ENCODE measurements around the gene HIVEP3. TPM values are rescaled to one million over a fixed set of nuclear protein-coding genes. Genes with fewer than 3 reads are reported as not detected.

The HIVEP3 gene
- total RNA-seq, 3 donors from 2014 or later = 107 to 117 (median 114) TPM

- ATAC-seq (no peak), DNase-seq (no peak)
- Mint-ChIP-seq H3K4me1 (ENCODE audit: low read depth) (peaks cover 76% of the 10 kb centered on the region), H3K4me3 (no peak overlapping the region), H3K9me3 (no peaks in the 10 kb centered on the region), H3K27me3 (ENCODE audit: low read depth) (no peaks in the 10 kb centered on the region), H3K36me3 (ENCODE audit: insufficient read depth) (no peaks in the 10 kb centered on the region)
Measured at GRCh38 chr1:41749991-41750745, 168.6 kb downstream of the HIVEP3 start.

GRCh38 chr1:41745022-41745421 lies 173.7 kb downstream of the HIVEP3 start:
- DNase-seq (no peak), ATAC-seq (no peak)
- peaks cover 2% of the 10 kb centered on the region for H3K36me3 Mint-ChIP-seq (ENCODE audit: insufficient read depth)
- H3K4me3 Mint-ChIP-seq = no peak overlapping the region
- H3K9me3 Mint-ChIP-seq = no peaks in the 10 kb centered on the region
- no peaks in the 10 kb centered on the region for H3K27me3 Mint-ChIP-seq (ENCODE audit: low read depth)
- peaks cover 78% of the 10 kb centered on the region for H3K4me1 Mint-ChIP-seq (ENCODE audit: low read depth)

DNA sequence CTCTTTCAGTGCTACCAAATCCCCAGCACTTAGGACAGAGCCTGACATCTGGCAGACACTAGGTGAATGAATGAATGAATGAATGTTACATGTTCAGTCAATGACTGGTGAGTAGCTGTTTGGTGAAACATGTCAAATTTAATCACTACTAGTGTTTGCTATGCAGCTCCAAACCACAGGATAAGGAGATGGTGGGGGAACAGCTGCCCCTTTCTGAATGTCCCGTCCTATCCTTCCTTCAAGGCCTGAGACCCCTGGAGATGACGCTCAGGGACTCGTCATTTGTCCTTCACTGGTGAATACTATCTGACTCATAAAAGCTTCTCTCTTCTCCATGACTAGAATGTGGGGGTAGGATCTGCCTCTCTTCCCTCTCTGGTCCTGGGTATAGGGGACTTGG lies 175.4 kb downstream of the HIVEP3 start:
- H3K27me3 Mint-ChIP-seq (ENCODE audit: low read depth) = no peaks in the 10 kb centered on the region
- DNase-seq (no peak), ATAC-seq (peak in 1 of 2 donors; percentile 6)
- H3K9me3 Mint-ChIP-seq = no peaks in the 10 kb centered on the region
- peaks cover 82% of the 10 kb centered on the region for H3K4me1 Mint-ChIP-seq (ENCODE audit: low read depth)
- peak overlapping the region; percentile 48 for H3K4me3 Mint-ChIP-seq
- peaks cover 2% of the 10 kb centered on the region for H3K36me3 Mint-ChIP-seq (ENCODE audit: insufficient read depth)

DNA sequence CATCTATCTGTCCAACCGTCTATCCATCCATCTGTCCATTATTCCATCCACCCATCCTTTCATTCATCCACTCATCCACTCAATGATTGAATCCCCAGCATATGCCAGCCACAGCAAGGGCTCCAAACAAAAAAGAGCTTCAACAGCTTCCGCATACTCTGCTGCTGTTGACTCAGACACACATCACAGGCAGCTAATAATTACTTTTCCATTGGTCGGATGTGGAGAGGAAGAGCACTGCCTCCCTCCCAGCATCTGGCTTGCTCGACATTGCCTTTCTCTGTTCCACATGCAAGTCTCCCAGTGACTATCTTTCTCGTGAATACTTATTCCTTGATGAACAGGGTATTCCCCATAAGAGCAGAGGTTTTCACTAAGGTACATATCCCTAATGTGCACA lies 176.5 kb downstream of the HIVEP3 start:
- H3K36me3 Mint-ChIP-seq (ENCODE audit: insufficient read depth) = peaks cover 2% of the 10 kb centered on the region
- DNase-seq = no peak

GRCh38 chr1:41741244-41741643 lies 177.5 kb downstream of the HIVEP3 start:
- H3K36me3 Mint-ChIP-seq (ENCODE audit: insufficient read depth) = peaks cover 2% of the 10 kb centered on the region
- H3K27me3 Mint-ChIP-seq (ENCODE audit: low read depth) = no peaks in the 10 kb centered on the region
- H3K4me3 Mint-ChIP-seq = no peak overlapping the region
- DNase-seq = peak; percentile 27
- H3K4me1 Mint-ChIP-seq (ENCODE audit: low read depth) = peaks cover 95% of the 10 kb centered on the region
- H3K9me3 Mint-ChIP-seq = no peaks in the 10 kb centered on the region
- peak; percentile 16 to 21 for ATAC-seq

More for the DNA sequence above, 176.5 kb downstream of the HIVEP3 start:
- no peak for ATAC-seq
- Mint-ChIP-seq H3K9me3 (no peaks in the 10 kb centered on the region), H3K4me1 (ENCODE audit: low read depth) (peaks cover 92% of the 10 kb centered on the region), H3K4me3 (peak overlapping the region; percentile 44), H3K27me3 (ENCODE audit: low read depth) (no peaks in the 10 kb centered on the region)

DNA sequence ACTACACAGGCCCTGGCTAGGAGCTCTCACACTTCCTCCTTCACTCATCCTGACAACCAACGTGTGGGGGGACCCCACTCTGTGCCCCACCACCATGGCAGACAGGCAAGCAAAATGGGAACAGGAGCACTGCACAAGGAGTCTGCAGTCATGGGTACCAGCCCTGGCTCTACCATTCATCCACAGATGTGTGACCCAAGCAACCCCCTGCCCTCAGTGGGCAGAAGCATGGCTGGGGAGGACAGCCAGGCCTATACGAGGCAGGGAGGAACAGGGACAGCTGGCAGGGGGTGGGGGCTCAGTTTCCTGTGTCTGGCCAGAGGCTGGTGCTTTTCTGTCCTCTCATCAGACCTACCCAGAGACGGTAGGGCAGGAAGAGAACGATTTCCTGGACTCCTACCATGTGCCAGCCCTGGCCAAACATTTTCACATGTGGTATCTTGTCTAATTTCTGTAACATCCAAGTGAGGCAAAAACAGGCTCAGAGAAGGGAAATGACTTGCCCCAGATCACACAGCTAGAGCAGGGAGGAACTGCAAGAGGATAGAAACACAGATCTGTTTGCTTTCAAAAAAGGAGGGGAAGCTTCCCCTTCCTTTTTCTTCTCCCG lies 178.0 kb downstream of the HIVEP3 start:
- ATAC-seq = peak; percentile 8 to 9
- Mint-ChIP-seq H3K4me3 (no peak overlapping the region), H3K27me3 (ENCODE audit: low read depth) (no peaks in the 10 kb centered on the region), H3K4me1 (ENCODE audit: low read depth) (peaks cover 90% of the 10 kb centered on the region), H3K36me3 (ENCODE audit: insufficient read depth) (peaks cover 2% of the 10 kb centered on the region), H3K9me3 (no peaks in the 10 kb centered on the region)
- DNase-seq = no peak

GRCh38 chr1:41740058-41740457 lies 178.7 kb downstream of the HIVEP3 start:
- no peaks in the 10 kb centered on the region for H3K27me3 Mint-ChIP-seq (ENCODE audit: low read depth)
- H3K4me3 Mint-ChIP-seq = peak overlapping the region; percentile 74
- peaks cover 90% of the 10 kb centered on the region for H3K4me1 Mint-ChIP-seq (ENCODE audit: low read depth)
- no peaks in the 10 kb centered on the region for H3K9me3 Mint-ChIP-seq
- DNase-seq = no peak
- no peak for ATAC-seq
- peaks cover 2% of the 10 kb centered on the region for H3K36me3 Mint-ChIP-seq (ENCODE audit: insufficient read depth)

DNA sequence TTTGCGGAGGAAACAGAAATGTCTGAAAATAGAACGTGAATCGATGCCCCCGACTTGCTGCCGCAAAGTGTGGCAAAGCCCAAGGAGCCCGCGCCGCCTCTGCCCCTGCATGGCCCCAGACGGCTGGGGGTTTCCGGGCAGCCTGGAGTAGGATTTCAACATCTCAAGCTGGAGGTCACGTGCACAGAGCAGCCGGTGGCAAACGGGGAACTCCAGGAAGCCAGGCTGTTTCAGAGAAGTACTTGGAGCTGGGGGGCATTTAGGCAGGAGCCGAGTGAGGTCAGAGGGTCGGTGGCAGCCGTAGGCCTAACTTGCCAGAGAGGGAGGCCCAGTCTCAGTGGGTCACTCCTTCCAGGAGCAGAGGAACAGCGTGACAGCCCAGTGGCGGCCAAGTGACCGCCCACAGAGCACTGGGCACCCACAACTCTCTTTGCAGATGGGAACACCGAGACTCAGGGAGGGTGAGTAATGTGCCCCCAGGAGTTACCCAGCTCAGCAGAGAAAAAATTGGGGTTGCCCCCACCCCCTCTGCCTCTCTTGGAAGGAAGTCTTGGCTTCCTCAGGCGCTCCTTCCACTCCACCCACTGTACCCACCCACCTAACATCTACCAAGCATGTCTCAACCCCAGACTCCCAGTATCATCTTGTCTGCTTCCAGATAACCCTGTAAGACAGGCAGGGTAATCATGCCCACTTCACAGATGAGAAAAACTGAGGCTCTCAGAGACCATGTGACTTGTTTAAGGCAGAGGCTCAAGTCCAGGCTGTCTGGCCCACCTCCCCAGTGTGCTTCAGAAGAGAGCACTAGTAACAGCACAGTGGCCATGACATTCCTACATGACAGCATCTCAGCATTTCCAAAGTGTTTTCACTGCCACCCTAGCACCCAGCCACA lies 179.4 kb downstream of the HIVEP3 start:
- Mint-ChIP-seq H3K4me1 (ENCODE audit: low read depth) (peaks cover 84% of the 10 kb centered on the region), H3K36me3 (ENCODE audit: insufficient read depth) (no peaks in the 10 kb centered on the region)
- ATAC-seq = peak; percentile 71 to 76

GRCh38 chr1:41738475-41738874 lies 180.2 kb downstream of the HIVEP3 start:
- ATAC-seq (no peak), DNase-seq (no peak)
- H3K4me3 Mint-ChIP-seq = peak overlapping the region; percentile 74

More for the DNA sequence above, 179.4 kb downstream of the HIVEP3 start:
- peak; percentile 70 for DNase-seq
- Mint-ChIP-seq H3K4me3 (peak overlapping the region; percentile 74), H3K27me3 (ENCODE audit: low read depth) (no peaks in the 10 kb centered on the region), H3K9me3 (no peaks in the 10 kb centered on the region)

DNA sequence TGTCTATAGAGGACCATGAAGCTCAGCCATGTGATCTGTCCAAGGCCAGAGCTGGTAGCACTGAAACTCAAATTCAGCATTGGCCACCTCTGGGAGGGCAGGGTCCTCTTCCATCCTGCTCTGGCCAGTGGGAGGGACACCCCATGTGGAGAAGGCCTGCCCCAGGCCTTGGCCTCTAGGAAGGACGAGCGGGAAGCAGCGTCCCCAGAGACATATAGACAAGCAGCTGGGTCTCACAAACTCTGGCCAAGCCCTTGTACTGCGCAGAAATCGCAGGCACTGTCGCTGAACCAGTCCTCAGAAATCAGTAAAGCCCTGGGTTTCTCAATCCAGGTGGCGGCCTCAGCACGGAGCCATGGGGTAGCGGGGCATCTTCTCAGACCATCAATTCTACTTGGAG lies 180.7 kb downstream of the HIVEP3 start:
- Mint-ChIP-seq H3K9me3 (no peaks in the 10 kb centered on the region), H3K36me3 (ENCODE audit: insufficient read depth) (no peaks in the 10 kb centered on the region), H3K4me3 (no peak overlapping the region), H3K4me1 (ENCODE audit: low read depth) (peaks cover 71% of the 10 kb centered on the region), H3K27me3 (ENCODE audit: low read depth) (no peaks in the 10 kb centered on the region)
- no peak for ATAC-seq
- DNase-seq = no peak

More at GRCh38 chr1:41738475-41738874, 180.2 kb downstream of the HIVEP3 start:
- H3K9me3 Mint-ChIP-seq = no peaks in the 10 kb centered on the region
- no peaks in the 10 kb centered on the region for H3K27me3 Mint-ChIP-seq (ENCODE audit: low read depth)
- peaks cover 76% of the 10 kb centered on the region for H3K4me1 Mint-ChIP-seq (ENCODE audit: low read depth)
- H3K36me3 Mint-ChIP-seq (ENCODE audit: insufficient read depth) = no peaks in the 10 kb centered on the region

DNA sequence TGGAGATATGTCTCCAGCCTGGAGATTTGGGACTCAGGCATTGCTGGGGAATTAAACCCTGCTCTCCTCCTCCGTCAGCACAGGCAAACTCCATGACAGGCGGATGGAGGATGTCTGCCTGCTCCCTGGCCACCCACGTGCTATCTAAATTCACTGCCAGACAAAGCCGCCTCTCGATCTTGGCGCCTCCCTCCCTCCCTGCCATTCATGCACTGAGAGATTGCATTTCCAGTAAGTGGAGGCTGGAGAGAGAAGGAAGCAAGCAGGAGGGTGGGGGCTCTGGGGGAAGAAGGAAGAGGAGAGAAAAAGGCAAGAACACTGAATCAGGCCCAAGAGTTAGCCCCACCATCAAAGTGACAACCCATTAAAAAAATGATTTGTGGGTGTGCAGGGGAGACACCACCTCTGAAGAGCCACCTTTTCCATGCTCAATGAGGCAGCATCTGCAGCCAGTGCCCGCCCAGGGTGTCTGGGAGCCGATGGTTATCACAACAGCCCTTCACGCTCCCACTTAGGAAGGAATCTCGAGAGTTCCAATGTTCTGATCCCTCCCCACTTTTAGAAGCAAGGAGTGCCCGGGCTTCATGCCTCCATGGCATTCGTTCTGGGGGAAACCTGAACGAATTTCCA lies 183.0 kb downstream of the HIVEP3 start:
- no peak overlapping the region for H3K4me3 Mint-ChIP-seq
- no peaks in the 10 kb centered on the region for H3K36me3 Mint-ChIP-seq (ENCODE audit: insufficient read depth)
- no peak for ATAC-seq
- no peak for DNase-seq
- H3K27me3 Mint-ChIP-seq (ENCODE audit: low read depth) = no peaks in the 10 kb centered on the region
- no peaks in the 10 kb centered on the region for H3K9me3 Mint-ChIP-seq
- peaks cover 49% of the 10 kb centered on the region for H3K4me1 Mint-ChIP-seq (ENCODE audit: low read depth)

DNA sequence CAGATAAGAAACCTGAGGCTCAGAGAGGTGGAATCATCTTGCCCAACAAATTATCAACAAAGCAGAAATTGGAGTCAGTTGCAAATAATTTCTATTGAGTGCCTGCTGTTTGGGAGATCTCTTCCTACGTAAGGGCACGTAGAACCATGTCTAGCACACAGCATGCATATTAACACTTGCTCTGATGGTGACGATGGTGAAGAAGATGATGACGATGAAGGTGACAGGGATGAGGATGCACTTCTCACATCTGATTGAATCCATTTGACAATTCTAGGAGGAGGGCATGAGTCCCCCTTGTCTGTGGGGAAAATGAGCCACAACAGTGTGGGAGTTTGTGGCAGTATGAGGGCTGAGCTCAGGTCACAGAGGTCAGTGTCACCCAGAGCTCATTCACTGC lies 183.6 kb downstream of the HIVEP3 start:
- DNase-seq (no peak), ATAC-seq (no peak)

GRCh38 chr1:41734201-41734970 lies 184.3 kb downstream of the HIVEP3 start:
- no peak for DNase-seq
- ATAC-seq = no peak
- Mint-ChIP-seq H3K4me1 (ENCODE audit: low read depth) (peaks cover 40% of the 10 kb centered on the region), H3K4me3 (no peak overlapping the region), H3K27me3 (ENCODE audit: low read depth) (no peaks in the 10 kb centered on the region), H3K9me3 (no peaks in the 10 kb centered on the region), H3K36me3 (ENCODE audit: insufficient read depth) (no peaks in the 10 kb centered on the region)

More for the DNA sequence above, 183.6 kb downstream of the HIVEP3 start:
- H3K9me3 Mint-ChIP-seq = no peaks in the 10 kb centered on the region
- H3K4me3 Mint-ChIP-seq = no peak overlapping the region
- H3K36me3 Mint-ChIP-seq (ENCODE audit: insufficient read depth) = no peaks in the 10 kb centered on the region
- H3K27me3 Mint-ChIP-seq (ENCODE audit: low read depth) = no peaks in the 10 kb centered on the region
- peaks cover 43% of the 10 kb centered on the region for H3K4me1 Mint-ChIP-seq (ENCODE audit: low read depth)

All from activated T-cell treated with anti-CD3 and anti-CD28 coated beads, Interleukin-2, amount 50 U/mL, for 4 hours (primary cell).